ENCODE data around the gene BRD4. TPM values are rescaled to one million over a fixed set of nuclear protein-coding genes. Genes with fewer than 3 reads are reported as not detected.

BRD4 gene
- polyA plus RNA-seq, 3 donors: 3.7 to 19.2 (median 4.2) TPM

GRCh38 chr19:15257782-15258181, 74.6 kb downstream of the BRD4 start:
- H3K4me3 ChIP-seq (replicated peaks in 1 of 3; ENCODE audit: low read depth in 2 of 3, low read length in 3 of 3): no peak overlapping the region
- H3K27ac Mint-ChIP-seq: peak overlapping the region in 3 of 7 donors; percentile 13 to 65 (median 59)
- H3K9me3 Mint-ChIP-seq: no peaks in the 10 kb centered on the region
- H3K9ac ChIP-seq (ENCODE audit: insufficient read depth, low read length, poor library complexity, severe bottlenecking): no peak overlapping the region
- H3K27ac ChIP-seq (ENCODE audit: low read depth in 1 of 2, low read length in 2 of 2): peak overlapping the region in 1 of 2 donors; percentile 9
- peaks cover 39% of the 10 kb centered on the region for H3K79me2 ChIP-seq (ENCODE audit: insufficient read depth, low read length)
- H2AFZ ChIP-seq (ENCODE audit: insufficient read depth, low read depth, low read length, poor library complexity, severe bottlenecking): no peak overlapping the region
- peaks cover 92 to 98% of the 10 kb centered on the region in 2 donors for H3K36me3 Mint-ChIP-seq
- no peaks in the 10 kb centered on the region for H3K4me1 Mint-ChIP-seq
- 91% methylated on average over 5 of the region's 6 CpGs for WGBS (ENCODE audit: insufficient coverage)
- no peaks in the 10 kb centered on the region for H3K4me1 ChIP-seq (ENCODE audit: control insufficient read depth in 1 of 2, insufficient read depth in 2 of 2, low read length in 2 of 2)
- no peak for TF ChIP-seq CTCF (IDR thresholded peaks at IDR 0.05)
- DNase-seq: no peak
- peaks cover 100% of the 10 kb centered on the region for H4K20me1 ChIP-seq (ENCODE audit: insufficient read depth, low read length)
- intact Hi-C loops (cut with micrococcal nuclease): no loop called here
- H3K36me3 ChIP-seq (replicated peaks in 1 of 2; ENCODE audit: control insufficient read depth in 1 of 2, insufficient read depth in 2 of 2, low read length in 2 of 2): peaks cover 96 to 100% of the 10 kb centered on the region in 2 donors
- no peaks in the 10 kb centered on the region for H3K27me3 Mint-ChIP-seq (ENCODE audit: low read depth in 3 of 3)
- no peak overlapping the region for H3K4me3 Mint-ChIP-seq
- no peaks in the 10 kb centered on the region for H3K27me3 ChIP-seq (ENCODE audit: control insufficient read depth in 2 of 2, insufficient read depth in 2 of 2, low read length in 2 of 2)
- no peak overlapping the region for H3K4me2 ChIP-seq (replicated peaks; ENCODE audit: extremely low read depth, low read length, poor library complexity, severe bottlenecking)
- H3K9me3 ChIP-seq (replicated peaks in 1 of 2; ENCODE audit: control insufficient read depth in 1 of 2, insufficient read depth in 1 of 2, low read length in 2 of 2): no peaks in the 10 kb centered on the region

- H3K27ac Mint-ChIP-seq: peak overlapping the region in 2 of 7 donors; percentile 57 to 59
- H3K9me3 ChIP-seq (replicated peaks in 1 of 2; ENCODE audit: control insufficient read depth in 1 of 2, insufficient read depth in 1 of 2, low read length in 2 of 2): no peaks in the 10 kb centered on the region
- no peaks in the 10 kb centered on the region for H3K4me1 Mint-ChIP-seq
- peaks cover 100% of the 10 kb centered on the region for H4K20me1 ChIP-seq (ENCODE audit: insufficient read depth, low read length)
- no peak overlapping the region for H3K9ac ChIP-seq (ENCODE audit: insufficient read depth, low read length, poor library complexity, severe bottlenecking)
- peaks cover 34% of the 10 kb centered on the region for H3K79me2 ChIP-seq (ENCODE audit: insufficient read depth, low read length)
- H3K27me3 Mint-ChIP-seq (ENCODE audit: low read depth in 3 of 3): no peaks in the 10 kb centered on the region
- no peak for DNase-seq
- no peak overlapping the region for H3K4me3 ChIP-seq (replicated peaks in 1 of 3; ENCODE audit: low read depth in 2 of 3, low read length in 3 of 3)
- H3K36me3 ChIP-seq (replicated peaks in 1 of 2; ENCODE audit: control insufficient read depth in 1 of 2, insufficient read depth in 2 of 2, low read length in 2 of 2): peaks cover 96 to 100% of the 10 kb centered on the region in 2 donors
- 98% methylated on average over 21 of the region's 22 CpGs for WGBS (ENCODE audit: insufficient coverage)
- no peaks in the 10 kb centered on the region for H3K27me3 ChIP-seq (ENCODE audit: control insufficient read depth in 2 of 2, insufficient read depth in 2 of 2, low read length in 2 of 2)
- no peak overlapping the region for H3K4me3 Mint-ChIP-seq
- peaks cover 94 to 100% of the 10 kb centered on the region in 2 donors for H3K36me3 Mint-ChIP-seq
- intact Hi-C loops (cut with micrococcal nuclease): no loop called here
- no peaks in the 10 kb centered on the region for H3K4me1 ChIP-seq (ENCODE audit: control insufficient read depth in 1 of 2, insufficient read depth in 2 of 2, low read length in 2 of 2)
- H3K4me2 ChIP-seq (replicated peaks; ENCODE audit: extremely low read depth, low read length, poor library complexity, severe bottlenecking): no peak overlapping the region
- H3K9me3 Mint-ChIP-seq: no peaks in the 10 kb centered on the region
- TF ChIP-seq CTCF (IDR thresholded peaks at IDR 0.05): no peak
- no peak overlapping the region for H2AFZ ChIP-seq (ENCODE audit: insufficient read depth, low read depth, low read length, poor library complexity, severe bottlenecking)
- peak overlapping the region in 1 of 2 donors; percentile 6 for H3K27ac ChIP-seq (ENCODE audit: low read depth in 1 of 2, low read length in 2 of 2)
These were observed 75.5 kb downstream of the BRD4 start for GRCh38 chr19:15256708-15257331.
